Hepatocyte (in vitro differentiated cells): Measurements from ENCODE around the gene ZNF581. TPM values are rescaled to one million over a fixed set of nuclear protein-coding genes. Genes with fewer than 3 reads are reported as not detected.

Experiments used
- DNase-seq: peaks from one replicate; pipeline ENCODE4 v3.0.0-alpha.2; 2016; ENCODE audit warnings: low spot score
- H2AFZ ChIP-seq: fragments of 200-600 bp; sonication (generic); 2 replicates; pipeline ENCODE4 v1.6.0; 2016; ENCODE audit warnings: antibody characterized with exemption, mild to moderate bottlenecking
- H3K27ac ChIP-seq: fragments of 200-600 bp; sonication (generic); 2 replicates; pipeline ENCODE4 v1.5.1; 2016; ENCODE audit warnings: mild to moderate bottlenecking
- H3K27me3 ChIP-seq: fragments of 200-600 bp; sonication (generic); 2 replicates; pipeline ENCODE4 v1.6.1; 2016
- H3K36me3 ChIP-seq: fragments of 200-600 bp; sonication (generic); replicated peaks from 2 replicates; pipeline ENCODE4 v1.5.1; 2016; ENCODE audit warnings: low read depth; ENCODE audit not compliant: insufficient read depth
- H3K4me1 ChIP-seq: fragments of 200-600 bp; sonication (generic); 2 replicates; pipeline ENCODE4 v1.5.1; 2016; ENCODE audit warnings: mild to moderate bottlenecking, moderate library complexity; ENCODE audit not compliant: insufficient read depth
- H3K4me2 ChIP-seq: fragments of 200-600 bp; sonication (generic); 2 replicates; pipeline ENCODE4 v1.6.0; 2016
- H3K4me3 ChIP-seq: fragments of 200-600 bp; sonication (generic); 2 replicates; pipeline ENCODE4 v1.5.1; 2016; ENCODE audit warnings: mild to moderate bottlenecking
- H3K79me2 ChIP-seq: fragments of 200-600 bp; sonication (generic); 2 replicates; pipeline ENCODE4 v1.6.0; 2017; ENCODE audit warnings: mild to moderate bottlenecking
- H3K9me2 ChIP-seq: fragments of 200-600 bp; sonication (generic); replicated peaks from 2 replicates; pipeline ENCODE4 v1.6.0; 2017; ENCODE audit warnings: mild to moderate bottlenecking; ENCODE audit not compliant: insufficient read depth
- H3K9me3 ChIP-seq: fragments of 200-600 bp; sonication (generic); 2 replicates; pipeline ENCODE4 v1.5.1; 2016; ENCODE audit warnings: low read depth, mild to moderate bottlenecking
- H4K20me1 ChIP-seq: fragments of 200-600 bp; sonication (generic); 2 replicates; pipeline ENCODE4 v1.6.0; 2016; ENCODE audit warnings: mild to moderate bottlenecking; ENCODE audit not compliant: insufficient read depth, poor library complexity, severe bottlenecking
- CTCF ChIP-seq: fragments of 200-600 bp; sonication (generic); IDR thresholded peaks from 2 replicates; pipeline ENCODE4 v1.5.1; 2016; ENCODE audit warnings: antibody characterized with exemption, mild to moderate bottlenecking; ENCODE audit not compliant: poor library complexity
- EZH2 ChIP-seq: fragments of 200-600 bp; sonication (generic); IDR thresholded peaks from 2 replicates; pipeline ENCODE4 v1.6.1; 2016; ENCODE audit warnings: antibody characterized with exemption, mild to moderate bottlenecking, borderline replicate concordance
- EZH2phosphoT487 ChIP-seq: fragments of 200-600 bp; sonication (generic); IDR thresholded peaks from one replicate; pipeline ENCODE4 v1.6.1; 2018; ENCODE audit warnings: antibody characterized with exemption, mild to moderate bottlenecking, low read depth, moderate library complexity; ENCODE audit not compliant: unreplicated experiment, severe bottlenecking
- WGBS: methylation state at CpG from one replicate; pipeline ENCODE4 v1.1.6; 2016; ENCODE audit warnings: low lambda C conversion rate; ENCODE audit errors: missing lambda C conversion rate; 5-methylcytosine and 5-hydroxymethylcytosine counted together
- polyA plus RNA-seq: library from polyadenylated mRNA; unstranded; fragments of >200 nt; fragmentation: Nextera tagmentation; extraction: Ambion mirVana; gene quantifications from 2 replicates; pipeline ENCODE4 v1.2.1, GENCODE V29; 2016
- total RNA-seq: library from RNA; depleted of rRNA; stranded (reverse); fragments of >200 nt; gene quantifications from 2 replicates; pipeline ENCODE4 v1.2.3, GENCODE V29; 2014

ZNF581 gene
- total and polyA plus RNA-seq, 2 experiments from 2014 or later: 12.2 to 22.5 TPM

- no peaks in the 10 kb centered on the region for H3K9me3 ChIP-seq
- peak within 1 kb of the TSS; percentile 36 for H2AFZ ChIP-seq
- H3K36me3 ChIP-seq: no peaks in the 10 kb centered on the region
- H3K4me2 ChIP-seq: peak within 1 kb of the TSS; percentile 94
- peak; percentile 97 for DNase-seq
- H3K4me1 ChIP-seq: peaks cover 25% of the 10 kb centered on the region
- peaks cover 50% of the 10 kb centered on the region for H3K79me2 ChIP-seq
- H3K27me3 ChIP-seq: no peaks in the 10 kb centered on the region
- H3K4me3 ChIP-seq: peak within 1 kb of the TSS; percentile 54
- WGBS: 3% methylated on average over 33 of the region's 95 CpGs
- H3K27ac ChIP-seq: peak within 1 kb of the TSS; percentile 94
- H3K9me2 ChIP-seq: no peaks in the 10 kb centered on the region
- peaks cover 46% of the 10 kb centered on the region for H4K20me1 ChIP-seq
- no peak for TF ChIP-seq EZH2
- no peak for TF ChIP-seq EZH2phosphoT487
- TF ChIP-seq CTCF: no peak
These were observed 11.6 kb downstream of the ZNF581 start, which contains the start of gene U2AF2 for GRCh38 chr19:55654868-55655647. TSS of gene U2AF2 (plus strand) at chr19:55655035. CDS start at chr19:55655105, 70 bp downstream.

- Histone ChIP-seq H3K79me2 (peaks cover 56% of the 10 kb centered on the region), H4K20me1 (peaks cover 52% of the 10 kb centered on the region), H2AFZ (peak overlapping the region; percentile 36), H3K36me3 (no peaks in the 10 kb centered on the region), H3K27me3 (no peaks in the 10 kb centered on the region), H3K9me3 (no peaks in the 10 kb centered on the region), H3K4me3 (peak overlapping the region; percentile 54), H3K9me2 (no peaks in the 10 kb centered on the region), H3K27ac (peak overlapping the region; percentile 94), H3K4me1 (peaks cover 25% of the 10 kb centered on the region), H3K4me2 (peak overlapping the region; percentile 94)
- DNase-seq: no peak
- 1% methylated on average over 19 of the region's 19 CpGs for WGBS
- TF ChIP-seq EZH2phosphoT487 (no peak), CTCF (no peak), EZH2 (no peak)
These were observed 12.2 kb downstream of the ZNF581 start for GRCh38 chr19:55655648-55656040.

- peaks cover 56% of the 10 kb centered on the region for H4K20me1 ChIP-seq
- H3K27me3 ChIP-seq: no peaks in the 10 kb centered on the region
- H2AFZ ChIP-seq: no peak overlapping the region
- peak overlapping the region; percentile 54 for H3K4me3 ChIP-seq
- H3K4me1 ChIP-seq: peaks cover 25% of the 10 kb centered on the region
- H3K36me3 ChIP-seq: no peaks in the 10 kb centered on the region
- peak overlapping the region; percentile 94 for H3K4me2 ChIP-seq
- no peaks in the 10 kb centered on the region for H3K9me3 ChIP-seq
- peaks cover 64% of the 10 kb centered on the region for H3K79me2 ChIP-seq
- H3K9me2 ChIP-seq: no peaks in the 10 kb centered on the region
- 58% methylated on average over 7 of the region's 7 CpGs for WGBS
- TF ChIP-seq CTCF (no peak), EZH2 (no peak), EZH2phosphoT487 (no peak)
- peak overlapping the region; percentile 94 for H3K27ac ChIP-seq
- DNase-seq: no peak
These were observed 13.1 kb downstream of the ZNF581 start for GRCh38 chr19:55656552-55656951.
